ENCODE results near the gene PRR9.
"Not testable (repeated sequence)": the region's sequence is repeated elsewhere in the genome, so short reads cannot be mapped to it uniquely, and the experiment has no call there.

Gene PRR9

GRCh38 chr1:153217212-153217611, at the start of gene PRR9:
Gene PRR9, plus strand, starts transcription at chr1:153217584. Its CDS starts 561 bp downstream, at chr1:153218145.
- in situ Hi-C loops (cut with HindIII; ENCODE audit: low sequenced_read_pairs) = no loop called here
- TF ChIP-seq CTCF (IDR thresholded peaks at IDR 0.05; ENCODE audit: low read depth, low read length) = no peak
- no peak within 1 kb of the TSS for H3K4me3 ChIP-seq (ENCODE audit: low read depth, low read length)
- no peak for DNase-seq (ENCODE audit: low read depth, low spot score)

- no peak for DNase-seq (ENCODE audit: low read depth, low spot score)
- no peak for TF ChIP-seq CTCF (IDR thresholded peaks at IDR 0.05; ENCODE audit: low read depth, low read length)
- in situ Hi-C loops (cut with HindIII; ENCODE audit: low sequenced_read_pairs) = no loop called here
- no peak overlapping the region for H3K4me3 ChIP-seq (ENCODE audit: low read depth, low read length)
Measured at GRCh38 chr1:153168686-153169085, 48.7 kb upstream of the PRR9 start.

- no peak overlapping the region for H3K4me3 ChIP-seq (ENCODE audit: low read depth, low read length)
- TF ChIP-seq CTCF (IDR thresholded peaks at IDR 0.05; ENCODE audit: low read depth, low read length) = no peak
- in situ Hi-C loops (cut with HindIII; ENCODE audit: low sequenced_read_pairs) = no loop called here
- no peak for DNase-seq (ENCODE audit: low read depth, low spot score)
Measured at GRCh38 chr1:153174624-153175023, 42.8 kb upstream of the PRR9 start.

- H3K4me3 ChIP-seq (ENCODE audit: low read depth, low read length) = no peak overlapping the region
- no peak for TF ChIP-seq CTCF (IDR thresholded peaks at IDR 0.05; ENCODE audit: low read depth, low read length)
- DNase-seq (ENCODE audit: low read depth, low spot score) = no peak
- in situ Hi-C loops (cut with HindIII; ENCODE audit: low sequenced_read_pairs) = no loop called here
Measured at GRCh38 chr1:153178922-153179321, 38.5 kb upstream of the PRR9 start.

GRCh38 chr1:153180556-153180955, 36.8 kb upstream of the PRR9 start:
- TF ChIP-seq CTCF (IDR thresholded peaks at IDR 0.05; ENCODE audit: low read depth, low read length) = no peak
- no peak overlapping the region for H3K4me3 ChIP-seq (ENCODE audit: low read depth, low read length)
- in situ Hi-C loops (cut with HindIII; ENCODE audit: low sequenced_read_pairs) = no loop called here
- DNase-seq (ENCODE audit: low read depth, low spot score) = no peak

- in situ Hi-C loops (cut with HindIII; ENCODE audit: low sequenced_read_pairs) = not testable (repeated sequence)
Measured at GRCh38 chr1:153188301-153188700, 29.1 kb upstream of the PRR9 start.

GRCh38 chr1:153190373-153190772, 27.0 kb upstream of the PRR9 start:
- no peak for DNase-seq (ENCODE audit: low read depth, low spot score)
- no peak for TF ChIP-seq CTCF (IDR thresholded peaks at IDR 0.05; ENCODE audit: low read depth, low read length)
- no peak overlapping the region for H3K4me3 ChIP-seq (ENCODE audit: low read depth, low read length)
- in situ Hi-C loops (cut with HindIII; ENCODE audit: low sequenced_read_pairs) = no loop called here

More at GRCh38 chr1:153188301-153188700, 29.1 kb upstream of the PRR9 start:
- H3K4me3 ChIP-seq (ENCODE audit: low read depth, low read length); DNase-seq (ENCODE audit: low read depth, low spot score): not testable (repeated sequence)

All from astrocyte of the spinal cord (primary cell).